Body of pancreas (tissue), 4 donors: ENCODE measurements around the gene DCAKD. TPM values are rescaled to one million over a fixed set of nuclear protein-coding genes. Genes with fewer than 3 reads are reported as not detected.

Experiments
- ATAC-seq: fragments of 150-250 bp; one replicate; pipeline ENCODE4 v1.9.1; 2016
- DNase-seq, 4 donors: peaks; one replicate each; pipeline ENCODE4 v3.0.0-alpha.2; 2019
- H3K27ac ChIP-seq, 4 donors: fragments of 200-600 bp; sonication (generic); 1 replicate in 3 of 4; 2 replicates in 1 of 4; pipeline versions ENCODE4 v1.5.1 to v1.6.1; 2016 to 2019; ENCODE audit warnings: mild to moderate bottlenecking in 1 of 4, mixed read lengths in 1 of 4, moderate library complexity in 1 of 4
- H3K27me3 ChIP-seq, 2 donors: fragments of 200-600 bp; sonication (generic); one replicate each; pipeline ENCODE4 v1.6.0; 2016; ENCODE audit warnings: mild to moderate bottlenecking in 1 of 2
- H3K36me3 ChIP-seq, 2 donors: fragments of 200-600 bp; sonication (generic); replicated peaks in 1 of 2; 2 replicates each; pipeline ENCODE4 v1.5.1; 2016; ENCODE audit warnings: low read depth in 2 of 2; ENCODE audit not compliant: insufficient read depth in 1 of 2
- H3K4me1 ChIP-seq: fragments of 200-600 bp; sonication (generic); one replicate; pipeline ENCODE4 v1.6.0; 2016
- H3K4me3 ChIP-seq, 2 donors: fragments of 200-600 bp; sonication (generic); 1 replicate in 1 of 2; 2 replicates in 1 of 2; pipeline ENCODE4 v1.5.1; 2016 to 2019
- H3K9me3 ChIP-seq, 3 donors: fragments of 200-600 bp; sonication (generic); 1 replicate in 2 of 3; 2 replicates in 1 of 3; pipeline ENCODE4 v1.5.1; 2016
- POLR2A ChIP-seq, 3 donors: fragments of 450-650 bp; IDR thresholded peaks; one replicate each; pipeline ENCODE4 v1.6.1; 2016; ENCODE audit warnings: antibody characterized with exemption in 3 of 3, mild to moderate bottlenecking in 2 of 3
- whole genome bisulfite sequencing, 2 donors: methylation state at CpG; one replicate each; pipeline ENCODE4 v1.1.5; 2017; 5-methylcytosine and 5-hydroxymethylcytosine counted together
- intact Hi-C: fragments of 100-400 bp; cut with DNase I; formaldehyde crosslinking; loops from one replicate; pipeline ENCODE4 v1.15.1; 2023
- total RNA-seq, 2 donors: library from RNA; depleted of rRNA; stranded (reverse); fragments of >200 nt; gene quantifications; one replicate each; pipeline ENCODE4 v1.1.0, GENCODE V29; 2016
- TF ChIP-seq, protein P1 (sequence below), 7 experiments: fragments of 450-650 bp in 4 of 7; fragments of 200-600 bp in 3 of 7; sonication (generic) in 3 of 7; IDR thresholded peaks; one replicate each; pipeline ENCODE4 v1.5.1; 2016 to 2019; ENCODE audit warnings: antibody characterized with exemption in 7 of 7

DCAKD gene
- total RNA-seq, 2 donors from 2014 or later = 19.8 to 20.8 TPM

DNA sequence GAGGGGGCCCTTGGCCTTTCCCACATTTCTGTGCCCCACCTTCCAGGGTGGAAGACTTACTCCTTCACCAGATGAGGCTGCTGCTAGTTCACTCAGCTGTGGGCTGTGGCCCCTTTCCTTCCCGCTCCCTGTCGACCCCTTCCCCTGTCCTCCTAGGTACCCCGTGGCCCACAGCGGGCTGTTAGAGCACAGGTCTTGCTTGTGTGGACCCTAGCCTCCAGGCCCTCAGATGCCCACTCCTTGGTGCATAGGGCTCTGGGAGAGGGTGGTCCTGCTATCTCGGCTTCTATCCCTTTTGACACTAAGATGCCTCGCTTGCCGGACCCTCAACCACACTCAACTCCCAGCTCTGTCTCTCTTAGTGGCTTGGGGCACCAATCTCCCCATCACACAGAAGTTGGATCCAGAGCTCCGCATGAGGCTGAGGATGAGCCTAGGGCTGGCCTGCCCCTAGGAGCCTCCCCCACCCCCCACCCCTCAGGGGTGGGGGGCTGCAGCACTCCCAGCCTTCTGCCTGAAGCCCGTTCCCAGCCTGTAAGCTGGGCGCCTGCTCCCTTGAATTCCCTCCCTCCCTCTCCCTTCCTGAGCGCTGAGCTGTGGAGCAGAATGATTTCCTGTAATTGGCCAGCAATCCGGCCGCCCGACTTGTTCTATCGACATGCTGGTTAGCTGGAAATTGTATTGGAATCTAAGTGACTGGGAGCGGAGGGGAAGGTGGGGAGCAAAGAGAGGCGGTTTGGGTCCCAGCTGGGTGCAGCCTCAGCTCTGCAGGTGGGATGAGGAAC lies 30.9 kb downstream of the DCAKD start:
- H3K27ac ChIP-seq = peak overlapping the region in 2 of 4 donors; percentile 73 to 82
- DNase-seq (peak in 3 of 4 donors; percentile 49 to 59 (median 54)), ATAC-seq (no peak)
- TF ChIP-seq, protein P1, sequence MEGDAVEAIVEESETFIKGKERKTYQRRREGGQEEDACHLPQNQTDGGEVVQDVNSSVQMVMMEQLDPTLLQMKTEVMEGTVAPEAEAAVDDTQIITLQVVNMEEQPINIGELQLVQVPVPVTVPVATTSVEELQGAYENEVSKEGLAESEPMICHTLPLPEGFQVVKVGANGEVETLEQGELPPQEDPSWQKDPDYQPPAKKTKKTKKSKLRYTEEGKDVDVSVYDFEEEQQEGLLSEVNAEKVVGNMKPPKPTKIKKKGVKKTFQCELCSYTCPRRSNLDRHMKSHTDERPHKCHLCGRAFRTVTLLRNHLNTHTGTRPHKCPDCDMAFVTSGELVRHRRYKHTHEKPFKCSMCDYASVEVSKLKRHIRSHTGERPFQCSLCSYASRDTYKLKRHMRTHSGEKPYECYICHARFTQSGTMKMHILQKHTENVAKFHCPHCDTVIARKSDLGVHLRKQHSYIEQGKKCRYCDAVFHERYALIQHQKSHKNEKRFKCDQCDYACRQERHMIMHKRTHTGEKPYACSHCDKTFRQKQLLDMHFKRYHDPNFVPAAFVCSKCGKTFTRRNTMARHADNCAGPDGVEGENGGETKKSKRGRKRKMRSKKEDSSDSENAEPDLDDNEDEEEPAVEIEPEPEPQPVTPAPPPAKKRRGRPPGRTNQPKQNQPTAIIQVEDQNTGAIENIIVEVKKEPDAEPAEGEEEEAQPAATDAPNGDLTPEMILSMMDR (IDR thresholded peaks at IDR 0.05) = no peak
- TF ChIP-seq POLR2A (IDR thresholded peaks at IDR 0.05) = no peak
- peaks cover 62% of the 10 kb centered on the region for H3K4me1 ChIP-seq
- H3K9me3 ChIP-seq = no peaks in the 10 kb centered on the region
- no peaks in the 10 kb centered on the region for H3K27me3 ChIP-seq
- intact Hi-C loops = loop anchor here (2.0 to 10.0 kb wide), 2 partner anchors 100 to 246 kb away; no protein-coding TSS in a partner anchor
- H3K36me3 ChIP-seq = no peaks in the 10 kb centered on the region
- H3K4me3 ChIP-seq = no peak overlapping the region
- 54 to 61% methylated on average over 12 to 17 of the region's 17 CpGs for WGBS, 2 donors

DNA sequence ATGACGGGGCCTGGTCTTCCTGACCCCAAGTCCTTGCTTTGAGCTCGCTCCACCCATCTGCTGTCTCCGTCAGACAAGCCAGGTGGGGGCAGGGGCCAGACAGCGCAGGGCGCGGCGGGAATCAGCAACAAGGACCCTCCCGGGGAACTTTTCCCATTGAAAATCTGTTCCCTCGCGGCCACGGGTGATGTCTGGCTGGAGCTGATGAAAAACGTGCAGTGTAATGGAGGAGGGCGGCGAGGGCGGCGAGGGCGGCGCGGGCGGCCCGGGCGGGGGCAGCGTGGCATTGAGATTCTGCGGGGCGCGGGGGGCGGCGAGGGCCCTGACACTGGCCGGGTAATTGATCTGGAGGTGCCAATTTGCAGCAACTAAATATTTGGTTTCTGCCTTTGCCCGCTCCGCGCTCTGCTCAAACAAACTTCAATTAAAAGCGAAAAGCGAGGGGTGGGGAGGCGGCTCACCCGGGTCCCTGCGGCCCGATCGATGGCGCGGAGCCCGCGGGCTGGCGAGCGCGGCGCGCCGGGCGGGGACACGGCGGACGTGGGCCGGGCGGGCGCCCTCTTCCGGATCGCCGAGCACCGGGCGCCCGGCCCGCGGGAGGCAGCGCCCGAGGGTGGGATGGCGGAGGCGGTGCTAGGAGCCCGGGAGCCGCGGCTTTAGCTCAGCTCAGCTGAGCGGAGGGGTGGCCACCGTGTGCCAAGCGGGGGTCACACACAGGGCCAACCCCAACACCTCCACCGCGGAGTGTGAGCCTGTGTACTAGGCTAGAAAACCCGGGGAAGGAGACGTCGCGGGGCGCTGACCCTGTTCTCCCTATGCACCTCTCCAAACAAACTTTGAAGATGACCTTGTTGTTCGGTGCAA lies 32.4 kb downstream of the DCAKD start:
- Histone ChIP-seq H3K4me1 (peaks cover 64% of the 10 kb centered on the region), H3K4me3 (peak overlapping the region in 1 of 2 donors; percentile 23), H3K9me3 (no peaks in the 10 kb centered on the region), H3K27me3 (no peaks in the 10 kb centered on the region), H3K36me3 (no peaks in the 10 kb centered on the region), H3K27ac (peak overlapping the region in 3 of 4 donors; percentile 40 to 63 (median 56))
- WGBS, 2 donors = 2 to 5% methylated on average over 25 to 82 of the region's 82 CpGs
- peak; percentile 69 for ATAC-seq
- intact Hi-C loops = no loop called here
- TF ChIP-seq, protein P1 (IDR thresholded peaks at IDR 0.05) = peak in 6 of 7 experiments; percentile 23 to 74 (median 46)
- TF ChIP-seq POLR2A (IDR thresholded peaks at IDR 0.05) = no peak
- DNase-seq = peak; percentile 42 to 68 (median 56)

DNA sequence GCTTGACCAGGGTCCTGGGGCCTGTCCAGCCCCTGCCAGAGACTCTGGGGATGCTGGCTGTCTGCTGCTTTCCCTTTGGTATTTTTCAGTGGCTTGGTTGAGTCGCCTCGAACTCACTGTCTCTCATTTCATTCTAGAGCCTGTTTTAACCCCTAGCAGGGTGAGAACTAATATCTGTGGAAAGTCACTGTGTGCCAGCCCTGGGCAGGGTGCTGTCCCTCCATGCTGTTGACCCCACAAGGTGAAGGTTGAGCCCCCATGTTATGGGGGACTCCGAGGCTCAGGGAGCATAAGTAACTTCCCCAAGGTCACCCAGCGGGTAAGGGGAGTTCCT lies 33.0 kb downstream of the DCAKD start:
- H3K27ac ChIP-seq = peak overlapping the region in 3 of 4 donors; percentile 40 to 63 (median 56)
- H3K4me3 ChIP-seq = no peak overlapping the region
- 16% methylated on average over 4 of the region's 4 CpGs; no CpG with 5 or more reads in 1 of the 2 donors for whole genome bisulfite sequencing, 2 donors
- intact Hi-C loops = no loop called here
- no peaks in the 10 kb centered on the region for H3K9me3 ChIP-seq
- no peak for ATAC-seq
- peaks cover 64% of the 10 kb centered on the region for H3K4me1 ChIP-seq
- H3K36me3 ChIP-seq = no peaks in the 10 kb centered on the region
- DNase-seq = no peak
- TF ChIP-seq, protein P1 (IDR thresholded peaks at IDR 0.05) = no peak
- TF ChIP-seq POLR2A (IDR thresholded peaks at IDR 0.05) = no peak
- no peaks in the 10 kb centered on the region for H3K27me3 ChIP-seq

DNA sequence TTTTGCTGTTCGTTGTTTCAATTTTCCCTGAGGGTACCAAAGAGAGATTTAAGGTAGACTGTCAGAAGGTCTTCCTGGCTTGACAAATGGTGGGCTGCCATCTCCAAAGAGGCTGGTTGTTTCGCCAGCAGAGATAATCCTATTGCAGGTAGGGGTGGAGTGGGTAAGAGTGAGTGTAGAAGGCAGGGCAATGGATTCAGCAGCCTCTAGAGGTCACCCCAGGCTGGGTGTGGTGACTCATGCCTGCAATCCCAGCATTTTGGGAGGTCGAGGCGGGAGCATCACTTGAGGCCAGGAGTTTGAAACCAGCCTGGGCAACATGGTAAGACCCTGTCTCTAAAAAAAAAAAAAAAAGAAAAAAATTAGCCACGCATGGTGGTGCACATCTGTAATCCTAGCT lies 34.6 kb downstream of the DCAKD start:
- TF ChIP-seq, protein P1 (IDR thresholded peaks at IDR 0.05) = peak in 3 of 7 experiments; percentile 19 to 30 (median 20)
- no peak for TF ChIP-seq POLR2A (IDR thresholded peaks at IDR 0.05)
- Histone ChIP-seq H3K27me3 (no peaks in the 10 kb centered on the region), H3K36me3 (no peaks in the 10 kb centered on the region), H3K9me3 (no peaks in the 10 kb centered on the region), H3K4me1 (peaks cover 59% of the 10 kb centered on the region), H3K27ac (peak overlapping the region; percentile 10 to 38 (median 34)), H3K4me3 (no peak overlapping the region)
- intact Hi-C loops = no loop called here
- ATAC-seq (no peak), DNase-seq (peak in 2 of 4 donors; percentile 24 to 44)
- WGBS, 2 donors = 26 to 30% methylated on average over 5 of the region's 5 CpGs
